Esophagus muscularis mucosa (tissue), 3 donors: ENCODE data around the gene PDLIM5.

Experiments
- POLR2AphosphoS5 ChIP-seq, 2 donors: sonication (generic); formaldehyde crosslinking; IDR thresholded peaks; one replicate each; pipeline ENCODE4 v1.6.1; 2017; ENCODE audit warnings: antibody characterized with exemption in 2 of 2
- TF ChIP-seq, protein P1 (sequence below), 3 experiments: fragments of 200-600 bp in 2 of 3; fragments of 450-650 bp in 1 of 3; sonication (generic) in 2 of 3; IDR thresholded peaks; one replicate each; pipeline ENCODE4 v1.5.1; 2017 to 2019; ENCODE audit warnings: antibody characterized with exemption in 3 of 3, mild to moderate bottlenecking in 2 of 3, moderate library complexity in 1 of 3

GRCh38 chr4:94626942-94627341 is 175.2 kb downstream of the PDLIM5 start:
- no peak for TF ChIP-seq POLR2AphosphoS5 (IDR thresholded peaks at IDR 0.05)
- TF ChIP-seq, protein P1, sequence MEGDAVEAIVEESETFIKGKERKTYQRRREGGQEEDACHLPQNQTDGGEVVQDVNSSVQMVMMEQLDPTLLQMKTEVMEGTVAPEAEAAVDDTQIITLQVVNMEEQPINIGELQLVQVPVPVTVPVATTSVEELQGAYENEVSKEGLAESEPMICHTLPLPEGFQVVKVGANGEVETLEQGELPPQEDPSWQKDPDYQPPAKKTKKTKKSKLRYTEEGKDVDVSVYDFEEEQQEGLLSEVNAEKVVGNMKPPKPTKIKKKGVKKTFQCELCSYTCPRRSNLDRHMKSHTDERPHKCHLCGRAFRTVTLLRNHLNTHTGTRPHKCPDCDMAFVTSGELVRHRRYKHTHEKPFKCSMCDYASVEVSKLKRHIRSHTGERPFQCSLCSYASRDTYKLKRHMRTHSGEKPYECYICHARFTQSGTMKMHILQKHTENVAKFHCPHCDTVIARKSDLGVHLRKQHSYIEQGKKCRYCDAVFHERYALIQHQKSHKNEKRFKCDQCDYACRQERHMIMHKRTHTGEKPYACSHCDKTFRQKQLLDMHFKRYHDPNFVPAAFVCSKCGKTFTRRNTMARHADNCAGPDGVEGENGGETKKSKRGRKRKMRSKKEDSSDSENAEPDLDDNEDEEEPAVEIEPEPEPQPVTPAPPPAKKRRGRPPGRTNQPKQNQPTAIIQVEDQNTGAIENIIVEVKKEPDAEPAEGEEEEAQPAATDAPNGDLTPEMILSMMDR (IDR thresholded peaks at IDR 0.05), result no peak
